ENCODE results near the gene KLF12. TPM values are rescaled to one million over a fixed set of nuclear protein-coding genes. Genes with fewer than 3 reads are reported as not detected.
A peak's percentile ranks its signal among the peaks of the same experiment; 100 is the strongest.

The KLF12 gene
- total RNA-seq, 1 experiment from 2014 or later = 20.3 TPM

DNA sequence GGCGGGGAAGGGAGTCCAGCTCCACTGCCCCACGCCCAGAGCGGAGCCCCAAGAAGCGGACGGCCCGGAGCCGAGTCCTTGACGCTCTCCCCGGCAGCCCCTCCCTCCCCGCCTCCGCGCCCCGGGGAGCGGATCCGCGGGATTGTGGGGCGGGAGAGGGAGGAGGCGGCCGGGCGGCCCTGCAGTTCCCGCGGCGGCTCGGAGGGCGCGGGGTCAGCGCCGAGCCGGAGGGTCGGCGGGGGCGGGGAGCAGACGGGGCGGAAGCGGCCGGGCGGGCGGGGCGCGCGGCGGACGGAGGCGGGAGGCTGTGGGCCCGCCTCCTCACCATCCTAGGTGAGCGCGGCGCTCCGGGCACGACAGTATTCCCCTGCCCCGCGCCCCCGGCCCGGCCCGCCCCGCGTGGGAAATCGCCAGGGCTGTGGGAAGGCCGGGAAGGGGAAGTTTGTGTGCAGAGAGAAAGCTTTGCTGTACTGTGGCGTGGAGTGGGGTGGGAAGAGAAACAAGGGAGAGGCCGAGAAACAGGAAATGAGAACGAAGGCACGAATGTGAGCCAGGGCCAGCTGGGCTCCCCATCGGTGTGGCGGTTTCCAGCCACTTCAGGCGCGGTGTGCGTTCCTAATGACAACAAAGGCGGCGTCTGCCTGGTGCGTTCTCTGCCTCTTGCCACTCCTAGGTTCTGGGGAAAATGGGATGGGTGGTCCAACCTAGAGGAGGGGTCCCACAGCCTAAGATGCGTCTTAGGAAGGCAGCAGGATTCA, 1.3 kb upstream of the KLF12 start:
- peak; percentile 81 for DNase-seq (ENCODE audit: low read depth)

- peak; percentile 57 for DNase-seq (ENCODE audit: low read depth)
Observed at GRCh38 chr13:74134777-74135325, 647 bp upstream of the KLF12 start.

GRCh38 chr13:74133657-74134201, 475 bp downstream of the KLF12 start:
- peak; percentile 93 for DNase-seq (ENCODE audit: low read depth)

DNA sequence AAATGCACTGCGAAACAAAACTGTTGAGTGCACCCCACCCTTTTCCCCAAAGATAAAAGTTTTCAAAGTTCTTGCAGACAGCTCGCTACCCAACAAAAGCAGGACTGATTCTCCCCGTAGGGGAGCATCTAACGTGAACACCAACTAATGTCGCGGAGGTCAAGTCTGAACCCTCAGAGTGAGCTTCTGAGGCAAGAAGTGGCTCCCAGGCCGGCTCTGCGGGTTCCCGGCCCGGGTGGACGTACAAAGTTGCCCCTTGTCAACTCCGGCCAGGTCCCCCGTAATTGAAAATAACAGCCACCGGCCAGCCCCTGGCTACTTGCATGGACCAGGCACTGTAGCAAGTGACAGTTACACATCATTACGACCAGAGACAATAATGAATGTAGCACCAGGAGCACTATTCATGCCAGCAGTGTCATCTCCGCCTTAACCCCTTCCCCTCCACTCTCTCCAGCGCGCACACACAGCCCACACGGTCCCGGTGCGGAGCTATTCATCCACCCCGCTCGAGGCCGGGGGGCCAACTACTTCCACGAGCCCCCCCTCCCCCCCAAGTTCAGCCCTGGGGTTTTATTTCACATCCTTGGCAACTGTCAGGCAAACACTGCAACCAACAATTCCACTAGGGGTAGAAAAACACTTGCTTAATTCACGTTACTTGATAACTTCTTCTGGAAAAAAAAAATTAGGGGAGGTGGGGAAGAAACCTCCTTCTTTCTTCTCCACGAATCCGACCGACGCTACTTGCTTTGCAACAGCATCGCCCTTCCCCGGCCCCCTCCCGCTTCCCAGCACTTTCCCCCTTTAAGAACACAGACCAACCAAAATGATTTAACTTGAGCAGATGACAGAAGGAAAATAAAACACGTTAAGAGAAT, 1.2 kb downstream of the KLF12 start:
- DNase-seq (ENCODE audit: low read depth) = peak; percentile 41

- peak; percentile 40 for DNase-seq (ENCODE audit: low read depth)
Observed at GRCh38 chr13:74132152-74132775, 1.9 kb downstream of the KLF12 start.

DNA sequence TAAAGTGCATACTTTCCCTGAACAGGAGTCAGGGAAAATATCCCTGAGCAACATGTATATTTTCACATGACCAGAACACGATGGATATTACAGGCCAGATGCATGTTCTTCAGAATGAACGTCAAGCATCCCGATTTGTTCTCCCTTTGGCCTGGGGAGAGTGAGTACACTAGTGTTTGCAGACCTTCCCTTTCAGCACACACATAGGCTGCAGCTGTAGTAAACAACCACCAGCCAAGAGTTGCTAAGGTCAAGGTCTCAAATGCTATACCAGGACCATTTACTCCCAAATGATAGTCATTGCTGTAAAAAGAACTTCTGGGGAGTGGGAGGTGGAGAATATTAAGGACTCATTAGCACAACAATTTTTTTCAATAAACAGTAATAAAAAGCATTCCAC, 3.0 kb downstream of the KLF12 start:
- DNase-seq (ENCODE audit: low read depth) = no peak

DNA sequence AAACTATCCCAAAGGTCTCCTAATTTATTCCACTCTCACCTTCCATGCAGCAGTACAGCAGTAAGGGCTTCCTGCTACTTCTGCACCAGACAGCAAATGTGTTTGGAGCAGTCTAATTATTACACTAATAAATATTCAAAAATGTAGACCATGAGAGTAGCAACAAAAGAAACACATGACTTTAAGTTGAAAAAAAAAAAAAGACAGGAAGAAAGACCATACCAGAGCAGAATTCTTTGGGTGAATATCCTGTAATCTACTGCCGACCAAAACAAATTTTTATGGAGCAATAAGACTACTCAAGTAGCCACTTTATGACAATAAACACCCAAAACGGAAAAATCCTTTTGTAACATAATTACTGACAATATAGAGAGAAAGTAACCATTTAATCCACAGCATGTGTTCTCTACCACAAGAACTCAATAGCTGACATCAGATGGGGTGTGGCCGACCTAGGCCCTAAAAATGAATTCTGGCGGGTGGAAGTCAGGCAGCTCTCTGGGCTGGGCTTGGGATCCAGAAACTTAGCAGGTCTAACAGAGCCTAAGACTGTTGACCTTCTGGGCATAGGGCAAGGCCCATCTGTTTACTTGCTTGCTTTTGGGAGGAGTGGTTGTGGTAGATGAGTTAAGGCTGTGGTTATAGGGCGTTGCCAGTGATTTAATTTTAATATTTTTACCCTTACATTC, 4.6 kb downstream of the KLF12 start:
- DNase-seq (ENCODE audit: low read depth) = peak; percentile 85

DNA sequence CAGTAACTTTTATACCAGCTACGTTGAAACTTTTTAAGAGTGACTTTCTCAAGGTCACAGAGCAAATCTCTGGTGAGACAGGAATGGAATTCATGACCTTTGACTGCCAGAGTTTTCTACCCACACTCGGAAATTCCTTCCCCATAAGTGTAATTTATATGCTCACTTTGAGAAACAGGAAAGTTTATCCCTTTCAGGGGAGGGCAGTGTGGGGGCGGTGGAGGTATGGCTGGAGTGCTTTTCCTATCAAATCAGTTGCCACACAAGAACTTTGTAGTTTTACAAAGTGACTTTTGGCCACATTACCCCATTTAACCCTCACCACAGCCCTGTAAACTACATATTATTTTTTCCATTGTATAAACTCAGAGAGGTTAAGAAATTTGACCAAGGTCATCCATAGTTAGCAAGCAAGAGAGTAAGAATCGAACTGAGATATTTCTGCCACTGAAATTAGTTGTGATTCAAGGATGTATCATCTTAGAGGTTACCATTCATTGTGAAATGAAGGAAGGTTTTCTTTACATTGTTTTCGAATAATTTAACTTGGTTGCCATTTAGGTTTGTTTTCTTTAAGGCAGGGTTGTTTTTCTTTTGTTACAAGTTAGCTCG, 5.9 kb downstream of the KLF12 start:
- peak; percentile 53 for DNase-seq (ENCODE audit: low read depth)

- DNase-seq (ENCODE audit: low read depth) = no peak
Observed at GRCh38 chr13:74118328-74118727, 15.9 kb downstream of the KLF12 start.

DNA sequence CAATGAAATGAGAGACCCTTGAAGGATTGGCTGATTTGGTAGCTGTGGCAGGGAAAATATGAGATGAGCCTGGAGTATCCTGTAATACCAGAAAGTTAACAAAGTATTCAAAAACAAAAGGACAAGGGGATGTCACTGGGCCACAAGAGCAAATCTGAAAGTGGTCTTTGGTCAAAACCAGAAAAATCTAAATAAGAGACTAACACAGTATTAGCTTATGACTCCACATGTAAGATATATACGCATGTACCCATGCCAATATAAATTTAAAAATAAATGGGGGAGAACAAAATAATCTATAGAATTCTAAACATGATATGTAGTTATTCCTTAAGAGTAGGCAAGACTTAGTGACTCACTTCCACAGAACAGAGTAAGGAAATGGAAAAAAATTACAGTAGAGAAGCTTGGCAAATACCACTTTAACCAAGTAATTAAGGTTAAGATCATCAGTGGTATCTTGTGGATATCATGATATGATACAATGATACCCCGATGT, 16.9 kb downstream of the KLF12 start:
- DNase-seq (ENCODE audit: low read depth) = no peak

DNA sequence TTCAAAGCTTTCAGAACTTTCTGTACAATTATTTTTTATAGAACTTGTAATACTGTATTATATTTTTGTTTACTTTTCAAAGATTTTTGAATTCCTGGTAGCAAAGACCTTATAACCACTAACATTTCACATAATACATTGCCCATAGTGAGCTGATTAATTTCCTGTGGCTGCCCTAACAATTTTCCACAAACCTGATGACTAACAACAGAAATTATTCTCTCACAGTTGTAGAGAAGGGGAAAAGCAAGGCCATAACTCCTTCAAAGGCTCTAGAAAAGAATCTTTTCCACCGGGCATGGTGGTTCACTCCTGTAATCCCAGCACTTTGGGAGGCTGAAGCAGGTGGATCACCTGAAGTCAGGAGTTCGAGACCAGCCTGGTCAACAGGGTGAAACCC, 19.1 kb downstream of the KLF12 start:
- peak; percentile 82 for DNase-seq (ENCODE audit: low read depth)

DNA sequence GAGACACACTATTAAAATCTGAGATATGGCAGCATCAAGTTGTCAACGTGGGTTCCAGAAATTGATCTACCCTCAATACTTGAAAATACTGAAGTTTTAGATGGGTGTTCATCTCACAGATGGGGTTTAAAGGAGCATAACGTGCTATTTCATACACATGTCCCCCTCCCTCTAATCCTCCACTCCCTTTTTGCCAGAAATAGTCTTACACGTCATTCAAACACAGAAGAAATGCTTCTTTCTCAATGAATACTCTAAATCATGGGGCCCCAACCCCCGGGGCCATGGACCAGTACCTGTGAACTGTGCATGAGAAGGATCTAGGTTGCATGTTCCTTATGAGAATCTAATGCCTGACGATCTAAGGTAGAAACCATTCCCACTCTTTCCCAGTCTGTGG, 19.6 kb downstream of the KLF12 start:
- DNase-seq (ENCODE audit: low read depth) = no peak

GRCh38 chr13:74114202-74114601, 20.0 kb downstream of the KLF12 start:
- peak; percentile 46 for DNase-seq (ENCODE audit: low read depth)

DNA sequence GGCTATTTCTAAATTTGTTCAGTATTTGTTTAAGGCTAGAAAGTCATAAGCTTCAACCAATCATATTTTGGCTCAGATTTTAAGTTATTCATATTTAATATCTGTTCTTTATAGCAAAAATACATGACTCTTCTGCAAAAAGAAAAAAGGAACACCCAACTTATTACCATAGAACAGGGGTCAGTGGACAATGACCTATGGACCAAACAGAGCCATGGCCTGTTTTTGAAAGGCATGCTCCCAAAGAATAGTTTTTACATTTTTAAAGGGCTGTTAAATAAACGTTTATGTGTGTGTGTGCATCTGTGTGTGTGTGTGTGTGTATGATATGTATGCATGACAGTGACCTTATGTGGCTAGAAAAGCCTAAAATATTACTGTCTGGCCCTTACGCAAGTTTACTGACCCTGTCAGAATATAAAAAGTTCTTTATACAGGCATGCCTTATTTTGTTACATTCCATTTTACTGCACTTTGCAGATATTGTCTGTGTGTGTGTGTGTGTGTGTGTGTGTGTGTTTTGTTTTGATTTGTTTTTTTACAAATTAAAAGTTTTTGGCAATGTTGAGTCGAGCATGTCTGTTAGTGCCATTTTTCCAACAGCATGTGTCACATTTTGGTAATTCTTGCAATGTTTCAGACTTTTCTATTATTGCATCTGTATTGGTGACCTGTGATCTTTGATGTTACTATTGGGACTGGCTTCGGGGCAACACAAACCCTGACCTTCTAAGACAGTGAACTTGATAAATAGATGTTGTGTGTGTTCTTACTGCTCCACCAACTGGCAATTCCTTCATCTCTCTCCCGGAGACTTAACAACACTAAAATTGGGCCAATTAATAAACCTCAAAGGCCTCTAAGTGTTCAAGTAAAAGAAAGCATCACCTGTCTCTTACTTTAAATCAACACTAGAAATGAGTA, 22.0 kb downstream of the KLF12 start:
- no peak for DNase-seq (ENCODE audit: low read depth)

DNA sequence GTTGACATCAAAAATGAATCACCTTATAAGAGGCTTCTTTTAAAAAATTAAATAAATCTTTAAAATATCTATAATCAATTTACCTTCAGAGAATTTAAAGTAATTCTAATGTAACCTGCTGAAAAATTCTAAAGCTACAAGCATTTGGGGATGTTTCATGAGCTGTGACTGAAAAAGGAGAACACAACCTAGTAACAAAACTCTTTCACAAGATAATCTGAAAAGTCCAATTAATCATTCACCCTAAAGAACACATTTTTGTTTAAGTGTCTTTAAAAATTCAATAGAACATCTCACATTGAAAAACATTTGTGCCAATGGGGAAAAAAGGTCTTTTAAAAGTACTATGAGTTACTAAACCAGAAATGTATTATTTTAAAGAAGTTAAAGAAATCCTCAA, 22.8 kb downstream of the KLF12 start:
- no peak for DNase-seq (ENCODE audit: low read depth)

GRCh38 chr13:74110053-74110452, 24.2 kb downstream of the KLF12 start:
- DNase-seq (ENCODE audit: low read depth) = no peak

DNA sequence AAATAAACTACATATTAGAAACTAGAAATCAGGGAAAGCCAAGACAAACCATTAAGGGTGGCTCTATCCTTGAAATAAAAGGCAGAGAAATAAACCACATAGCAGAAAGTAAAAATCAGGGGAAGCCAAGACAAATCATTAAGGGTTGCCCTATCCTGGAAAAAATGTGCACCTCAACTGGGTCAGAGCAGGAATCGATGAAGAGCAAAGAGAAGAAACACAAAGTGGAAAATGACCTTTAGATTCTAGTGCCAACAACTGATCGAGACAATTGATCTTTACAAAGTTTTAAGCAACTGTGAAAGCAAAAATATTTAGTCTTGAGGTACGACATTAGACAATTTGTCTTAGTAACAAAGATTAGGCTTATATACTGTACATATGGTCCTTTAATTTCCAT, 26.6 kb downstream of the KLF12 start:
- no peak for DNase-seq (ENCODE audit: low read depth)

DNA sequence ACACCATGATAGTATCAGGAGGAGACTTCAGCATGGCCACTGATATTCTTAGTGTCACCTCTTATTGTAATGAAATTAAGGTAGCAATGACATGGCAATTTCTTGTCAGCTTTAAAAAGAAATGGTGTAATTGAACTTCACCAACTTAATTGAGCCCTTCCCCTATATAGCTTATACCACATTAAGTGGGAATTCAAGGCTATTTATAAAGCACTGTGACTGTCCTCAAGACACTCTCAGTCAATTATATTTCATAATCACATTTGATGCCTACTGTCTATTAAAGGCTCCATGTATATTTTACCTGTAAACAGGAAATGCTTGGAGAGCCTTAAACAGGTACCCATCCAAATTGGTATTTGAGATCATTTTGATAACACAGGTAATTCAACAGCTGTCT, 28.3 kb downstream of the KLF12 start:
- DNase-seq (ENCODE audit: low read depth) = no peak

DNA sequence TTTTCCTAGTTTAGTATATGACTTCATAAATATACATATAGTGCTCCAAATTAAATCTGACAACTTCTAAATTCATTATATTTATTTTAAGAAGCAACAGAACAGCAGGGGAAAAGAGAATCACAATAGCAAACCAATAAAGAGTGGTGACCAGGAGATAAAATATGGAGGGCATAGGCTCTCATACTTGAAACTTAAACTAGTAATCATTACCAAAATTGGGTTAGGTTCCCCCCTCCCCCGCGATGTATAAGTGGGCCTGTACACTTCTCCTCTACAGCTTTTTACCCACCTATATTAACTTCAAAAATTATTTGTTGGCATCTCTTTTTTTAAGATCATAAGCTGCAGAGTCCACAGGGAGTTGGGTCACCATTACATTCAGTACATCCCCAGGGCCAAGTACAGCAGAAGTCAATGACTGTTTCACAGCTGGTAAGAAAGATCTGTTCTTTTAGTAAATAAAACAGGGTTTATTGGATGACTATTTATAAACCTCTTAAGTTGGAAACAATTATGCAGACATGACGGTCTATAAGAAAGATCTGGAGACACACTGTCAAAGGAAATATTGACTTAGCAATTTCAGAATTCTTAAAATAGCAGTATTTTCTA, 29.4 kb downstream of the KLF12 start:
- DNase-seq (ENCODE audit: low read depth) = peak; percentile 65
